Stimulated activated CD8-positive, alpha-beta memory T cell treated with anti-CD3 and anti-CD28 coated beads, Interleukin-12 subunit alpha, Interleukin-12 subunit beta, amount 100 ng/mL, for 24 hours (primary cell): Measurements from ENCODE around the gene HMGCL.
A peak's percentile ranks its signal among the peaks of the same experiment; 100 is the strongest.
"Not testable (repeated sequence)": the region's sequence is repeated elsewhere in the genome, so short reads cannot be mapped to it uniquely, and the experiment has no call there.

ENCODE experiments used
- DNase-seq: peaks from one replicate; pipeline ENCODE4 v3.0.0-alpha.2; 2020; ENCODE audit errors: extremely low read depth

Gene HMGCL

GRCh38 chr1:23825076-23825761 lies at the start of gene HMGCL:
HMGCL (minus strand) TSS chr1:23825429; CDS start chr1:23825415, 14 bp downstream.
- peak; percentile 78 for DNase-seq

GRCh38 chr1:23872421-23872820 lies 47.2 kb upstream of the HMGCL start:
- DNase-seq: no peak

- DNase-seq: no peak
Measured at GRCh38 chr1:23869051-23869450, 43.8 kb upstream of the HMGCL start.

- DNase-seq: no peak
Measured at GRCh38 chr1:23868557-23869016, 43.4 kb upstream of the HMGCL start.

GRCh38 chr1:23867895-23868556 lies 42.8 kb upstream of the HMGCL start, which contains the start of gene FUCA1:
FUCA1 (minus strand) TSS chr1:23868290; CDS start chr1:23868286, 4 bp downstream.
- DNase-seq: peak; percentile 81

- DNase-seq: no peak
Measured at GRCh38 chr1:23867542-23867894, 42.3 kb upstream of the HMGCL start.

- DNase-seq: no peak
Measured at GRCh38 chr1:23865543-23865930, 40.3 kb upstream of the HMGCL start.

GRCh38 chr1:23864801-23865542 lies 39.7 kb upstream of the HMGCL start:
- DNase-seq: no peak

GRCh38 chr1:23862640-23863039 lies 37.4 kb upstream of the HMGCL start:
- no peak for DNase-seq

GRCh38 chr1:23854568-23854967 lies 29.3 kb upstream of the HMGCL start:
- DNase-seq: no peak

- DNase-seq: not testable (repeated sequence)
Measured at GRCh38 chr1:23853124-23853523, 27.9 kb upstream of the HMGCL start.

- not testable (repeated sequence) for DNase-seq
Measured at GRCh38 chr1:23851406-23851805, 26.2 kb upstream of the HMGCL start.

- DNase-seq: no peak
Measured at GRCh38 chr1:23848673-23849616, 23.7 kb upstream of the HMGCL start.

GRCh38 chr1:23847482-23848095 lies 22.4 kb upstream of the HMGCL start:
- not testable (repeated sequence) for DNase-seq

GRCh38 chr1:23845163-23845562 lies 19.9 kb upstream of the HMGCL start:
- DNase-seq: no peak

- no peak for DNase-seq
Measured at GRCh38 chr1:23843644-23844043, 18.4 kb upstream of the HMGCL start.

GRCh38 chr1:23838401-23838866 lies 13.2 kb upstream of the HMGCL start:
- DNase-seq: peak; percentile 43

GRCh38 chr1:23837908-23838307 lies 12.7 kb upstream of the HMGCL start:
- no peak for DNase-seq

GRCh38 chr1:23836037-23836436 lies 10.8 kb upstream of the HMGCL start:
- no peak for DNase-seq

- DNase-seq: not testable (repeated sequence)
Measured at GRCh38 chr1:23834156-23834555, 8.9 kb upstream of the HMGCL start.

GRCh38 chr1:23827717-23828116 lies 2.5 kb upstream of the HMGCL start:
- no peak for DNase-seq
